CD1c-positive myeloid dendritic cell (primary cell): Measurements from ENCODE around the gene PADI4.
"Not testable (repeated sequence)": the region's sequence is repeated elsewhere in the genome, so short reads cannot be mapped to it uniquely, and the experiment has no call there.

Experiments
- DNase-seq: peaks from one replicate; pipeline ENCODE4 v3.0.0-alpha.2; 2016; ENCODE audit errors: extremely low spot score

The PADI4 gene

DNA sequence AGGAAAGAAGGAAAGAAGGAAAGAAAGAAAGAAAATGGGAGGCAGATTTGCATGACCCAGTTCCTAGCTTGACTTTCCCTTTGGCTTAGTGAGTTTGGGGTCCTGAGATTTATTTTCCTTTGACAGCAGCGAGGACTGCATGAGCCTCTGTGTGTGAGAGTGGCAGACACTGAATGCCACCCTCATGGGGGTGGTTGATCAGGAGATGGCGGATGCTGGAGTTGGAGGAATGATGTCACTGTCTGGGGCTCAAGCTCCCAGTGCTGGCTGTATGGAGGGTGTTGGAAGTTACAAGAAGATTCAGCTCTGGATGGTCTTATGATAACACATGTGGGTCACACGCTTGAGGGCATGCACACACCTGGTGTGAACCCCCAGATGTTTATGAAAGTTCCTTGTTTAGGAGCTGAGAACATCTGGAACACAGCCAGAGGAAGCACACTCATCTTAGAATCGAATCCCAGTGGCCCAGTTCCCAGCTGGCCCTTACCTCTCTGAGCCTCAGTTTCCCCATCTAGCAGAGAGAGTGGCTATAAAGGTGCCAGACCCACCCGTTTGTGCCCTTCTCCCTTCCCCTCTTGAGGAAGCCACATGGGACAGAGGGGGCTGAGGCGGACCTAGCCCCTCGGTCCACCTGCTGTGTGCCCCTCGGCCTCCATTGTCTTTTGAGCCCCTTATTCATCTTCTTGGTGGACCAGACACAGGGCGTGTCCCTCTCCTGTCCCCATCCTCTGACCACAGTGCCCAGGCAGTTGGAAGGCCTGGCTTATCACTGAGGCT is 5.7 kb downstream of the PADI4 start:
- DNase-seq, result no peak

DNA sequence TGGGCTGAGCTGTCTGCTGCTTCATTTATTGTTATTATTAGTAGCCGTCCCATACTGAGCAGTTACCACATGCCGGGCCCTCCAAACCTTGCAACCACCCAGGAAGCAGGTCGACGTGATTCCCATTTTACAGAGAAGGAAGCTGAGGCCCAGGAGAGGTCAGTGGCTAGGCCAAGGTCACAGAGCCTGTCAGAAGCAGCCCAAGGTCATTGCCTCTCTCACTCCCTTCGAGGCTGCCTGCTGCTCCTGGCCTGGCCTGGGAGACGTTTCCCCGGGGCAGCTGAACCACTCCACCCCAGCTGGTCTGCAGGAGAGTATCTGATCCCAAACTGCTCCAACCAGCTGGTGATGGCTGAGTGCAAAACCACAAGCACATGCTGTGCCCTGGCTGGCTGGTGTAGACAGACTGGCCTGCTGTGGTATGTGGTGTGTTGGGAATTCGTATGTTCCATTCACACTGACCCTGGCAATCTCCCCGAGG is 6.5 kb downstream of the PADI4 start:
- DNase-seq, result no peak

- DNase-seq, result no peak
Measured at GRCh38 chr1:17315542-17316130, 7.6 kb downstream of the PADI4 start.

- DNase-seq, result no peak
Measured at GRCh38 chr1:17316704-17317103, 8.7 kb downstream of the PADI4 start.

DNA sequence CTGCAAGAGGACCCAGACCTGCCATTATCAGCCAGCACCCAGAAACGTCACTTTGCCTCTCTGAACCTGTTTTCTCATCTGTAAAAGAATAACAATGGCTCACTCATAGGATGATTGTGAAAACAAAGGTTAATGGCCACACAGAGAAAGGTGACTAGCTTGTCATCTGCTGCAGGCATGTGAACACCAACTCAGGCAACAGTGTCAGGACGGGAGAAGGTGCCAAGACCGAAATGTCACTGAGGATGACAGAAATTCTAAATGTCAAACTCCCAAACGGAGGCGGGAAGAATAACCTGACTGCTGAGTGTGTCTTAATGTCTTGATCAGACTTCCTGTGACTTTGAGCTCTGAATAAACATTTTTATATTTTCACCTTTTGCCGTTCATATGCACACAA is 10.3 kb downstream of the PADI4 start:
- DNase-seq, result no peak

DNA sequence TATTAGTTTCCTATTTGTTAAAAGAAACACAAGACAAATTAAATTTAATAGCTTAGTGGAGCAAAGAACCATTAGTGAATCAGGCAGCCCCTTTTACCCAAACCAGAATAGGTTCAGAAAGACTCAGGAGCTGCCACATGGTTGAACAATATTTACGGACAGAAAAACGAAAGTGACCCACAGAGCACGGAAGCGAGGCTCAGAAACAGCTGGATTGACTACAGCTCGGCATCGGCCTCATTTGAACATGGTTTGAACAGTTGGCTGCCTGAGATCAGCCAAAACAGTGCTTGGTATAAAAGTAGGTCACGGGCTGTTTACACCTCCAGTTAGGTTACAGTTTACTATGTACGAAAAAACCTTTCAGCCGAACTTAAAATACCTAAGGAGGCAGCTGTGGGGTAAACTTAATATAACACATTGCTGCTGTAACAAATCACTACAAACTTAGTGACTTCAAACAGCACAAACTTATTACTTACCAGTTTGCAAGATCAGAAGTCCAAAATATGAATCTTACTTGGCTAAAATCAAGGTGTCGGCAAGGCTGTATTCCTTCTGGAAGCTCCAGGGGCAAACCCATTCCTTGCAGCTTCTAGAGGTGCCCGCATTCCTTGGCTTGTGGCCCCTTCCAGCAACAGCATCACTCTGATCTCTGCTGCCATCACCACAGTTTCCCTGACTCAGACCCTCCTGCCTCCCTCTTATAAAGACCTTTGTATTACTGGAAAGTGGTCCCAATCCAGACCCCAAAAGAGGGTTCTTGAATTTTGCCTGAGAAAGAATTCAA is 11.8 kb downstream of the PADI4 start:
- DNase-seq, result no peak

GRCh38 chr1:17321857-17322390 is 13.9 kb downstream of the PADI4 start:
- DNase-seq, result not testable (repeated sequence)

GRCh38 chr1:17328855-17329254 is 20.9 kb downstream of the PADI4 start:
- DNase-seq, result no peak

- DNase-seq, result no peak
Measured at GRCh38 chr1:17329610-17330009, 21.6 kb downstream of the PADI4 start.

GRCh38 chr1:17330856-17331255 is 22.9 kb downstream of the PADI4 start:
- no peak for DNase-seq

DNA sequence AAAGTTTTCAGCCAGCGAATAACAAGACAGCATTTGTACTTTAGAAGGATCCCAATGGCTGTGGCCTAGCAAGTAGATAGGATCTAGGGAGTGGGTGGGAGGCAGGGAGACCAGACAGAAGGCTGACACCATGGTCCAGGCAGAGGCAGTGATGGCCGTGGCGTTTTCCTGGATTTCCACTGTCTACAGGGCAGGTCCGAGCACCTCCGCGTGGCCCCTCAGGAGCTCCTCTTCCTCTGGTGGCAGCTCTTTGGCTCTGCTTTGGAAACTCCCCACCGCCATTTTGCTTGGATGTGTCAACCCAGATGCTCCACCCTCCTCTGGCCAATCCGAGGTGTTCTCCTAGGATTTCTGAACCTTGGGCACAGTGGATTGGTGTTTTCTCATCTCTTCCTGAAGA is 25.1 kb downstream of the PADI4 start:
- DNase-seq, result no peak

DNA sequence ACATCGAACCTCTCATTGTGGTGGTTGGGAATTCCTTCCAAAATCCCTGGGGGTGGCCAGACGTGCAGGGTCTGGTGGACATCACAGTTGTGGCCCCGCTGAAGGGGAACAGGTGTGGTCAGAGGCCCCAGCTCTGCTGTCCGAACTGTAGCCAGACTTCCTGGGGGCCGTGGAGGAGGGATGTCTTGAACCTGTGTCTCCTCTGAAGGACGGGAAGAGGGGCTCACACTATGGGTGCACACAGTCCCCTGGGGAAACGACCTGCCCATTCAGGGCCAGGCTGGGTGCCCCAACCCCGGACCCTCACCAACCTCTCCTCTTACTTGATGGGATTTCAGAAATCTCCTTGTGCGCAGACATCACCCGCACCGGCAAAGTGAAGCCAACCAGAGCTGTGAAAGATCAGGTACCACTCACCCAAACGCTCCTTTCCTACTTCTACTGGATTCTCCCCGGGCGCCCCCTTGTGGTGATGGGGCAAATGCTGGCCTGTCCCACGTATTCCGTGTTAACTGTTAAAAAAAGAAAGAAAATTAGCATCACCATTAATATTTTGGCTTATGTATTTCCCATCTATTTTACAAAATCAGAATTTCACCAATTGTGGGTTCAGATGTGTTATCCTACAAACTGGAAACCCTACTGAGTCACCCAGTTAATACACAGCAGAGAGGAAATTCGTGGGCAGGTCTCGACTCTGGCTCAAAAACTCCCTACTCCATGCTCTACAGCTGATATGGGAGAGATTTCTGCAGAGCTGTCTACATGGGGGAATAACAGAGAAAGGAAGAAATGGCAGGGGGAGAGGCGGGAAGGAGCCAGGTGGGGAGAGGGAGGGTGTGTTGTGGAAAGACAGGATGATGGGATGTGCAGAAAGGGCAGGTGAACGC is 28.1 kb downstream of the PADI4 start:
- DNase-seq, result peak; percentile 67

DNA sequence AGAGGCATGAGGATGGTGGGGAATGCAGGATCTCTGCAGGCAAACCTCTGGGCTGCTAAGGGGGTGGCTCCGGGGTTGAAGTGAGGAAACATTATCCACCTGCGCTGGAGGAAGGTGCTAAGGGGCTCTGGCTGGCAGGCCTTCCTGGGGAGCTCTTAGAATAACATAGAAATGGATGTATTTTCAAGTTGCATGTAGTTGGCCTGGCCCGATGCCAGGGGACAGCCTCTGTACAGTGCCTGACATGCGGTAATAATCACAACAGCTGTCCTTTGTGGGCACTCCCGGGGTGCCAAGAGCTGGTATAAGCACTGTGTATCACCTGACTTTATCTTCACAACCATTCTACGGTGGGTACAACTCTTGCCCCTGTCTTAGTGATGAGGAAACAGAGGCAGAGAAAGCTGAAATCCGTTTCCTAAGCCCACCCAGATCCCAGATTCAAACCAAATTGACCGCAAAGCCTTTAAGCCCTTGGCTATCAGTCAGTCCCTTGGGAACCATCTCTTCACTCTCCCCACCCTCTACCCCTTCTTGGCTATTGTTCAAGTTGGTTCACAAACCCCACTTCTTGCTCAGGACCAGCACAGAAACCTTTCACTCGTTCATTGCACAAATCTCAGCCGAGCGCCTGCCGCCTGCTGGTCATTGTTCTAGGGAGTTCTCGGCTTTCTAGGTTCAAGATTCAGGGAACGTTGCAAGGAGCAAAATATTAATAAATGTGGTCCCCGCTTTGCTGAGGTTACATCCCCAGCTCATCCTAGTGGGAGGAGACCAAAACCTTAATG is 30.9 kb downstream of the PADI4 start:
- DNase-seq, result no peak

- no peak for DNase-seq
Measured at GRCh38 chr1:17339521-17339920, 31.5 kb downstream of the PADI4 start.

GRCh38 chr1:17340358-17340757 is 32.4 kb downstream of the PADI4 start:
- DNase-seq, result no peak

DNA sequence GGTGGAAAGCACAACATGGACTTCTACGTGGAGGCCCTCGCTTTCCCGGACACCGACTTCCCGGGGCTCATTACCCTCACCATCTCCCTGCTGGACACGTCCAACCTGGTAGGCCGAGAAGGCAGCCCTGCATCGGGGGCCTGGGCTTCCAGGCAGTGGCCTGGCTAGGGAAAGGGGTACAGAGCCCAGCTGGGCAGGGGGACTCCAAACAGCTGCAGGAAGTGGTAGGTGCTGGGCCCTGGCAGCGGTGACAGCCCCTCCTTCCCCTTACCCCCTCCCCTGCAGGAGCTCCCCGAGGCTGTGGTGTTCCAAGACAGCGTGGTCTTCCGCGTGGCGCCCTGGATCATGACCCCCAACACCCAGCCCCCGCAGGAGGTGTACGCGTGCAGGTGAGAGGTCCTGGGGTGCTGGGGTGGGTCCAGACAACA is 34.0 kb downstream of the PADI4 start:
- no peak for DNase-seq

GRCh38 chr1:17345506-17345905 is 37.5 kb downstream of the PADI4 start:
- not testable (repeated sequence) for DNase-seq

GRCh38 chr1:17346046-17346789 is 38.2 kb downstream of the PADI4 start:
- no peak for DNase-seq

DNA sequence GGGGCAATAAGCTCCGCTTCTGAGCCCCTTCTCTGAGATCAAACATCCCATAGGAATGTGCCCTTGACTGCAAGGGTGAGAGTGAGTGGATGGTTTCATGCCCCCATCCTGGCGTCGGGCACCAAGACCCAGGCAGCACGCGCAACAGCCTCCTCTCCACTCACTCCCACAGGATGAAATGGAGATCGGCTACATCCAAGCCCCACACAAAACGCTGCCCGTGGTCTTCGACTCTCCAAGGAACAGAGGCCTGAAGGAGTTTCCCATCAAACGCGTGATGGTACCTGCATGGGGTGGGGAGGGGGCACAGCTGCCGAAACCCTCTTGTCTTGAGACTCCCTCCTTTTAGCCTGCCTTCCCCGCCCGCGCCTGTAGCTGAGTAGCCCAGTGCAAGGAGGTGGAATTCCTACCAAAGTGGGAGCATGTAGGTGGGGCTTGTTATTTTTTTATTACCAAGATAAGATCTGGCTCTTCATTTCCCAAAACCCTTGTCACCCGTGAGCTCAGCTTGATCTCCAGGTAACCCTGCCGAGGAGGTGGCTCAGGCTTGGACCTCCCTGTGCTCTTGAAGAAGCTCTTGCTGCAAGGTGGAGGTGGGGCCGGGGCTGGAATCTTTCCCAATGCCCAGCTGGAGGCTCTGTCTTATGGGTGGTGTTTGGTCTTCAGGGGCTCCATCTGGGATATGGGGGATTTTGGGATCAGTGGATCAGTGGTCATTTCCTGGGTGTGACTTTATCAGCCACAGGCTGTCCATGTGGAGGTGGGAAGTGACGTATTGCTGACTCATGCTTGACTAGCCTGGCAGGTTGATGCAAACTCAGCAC is 40.0 kb downstream of the PADI4 start:
- no peak for DNase-seq
